Mesodermal cell (in vitro differentiated cells): ENCODE measurements around the gene ZNF521. TPM values are rescaled to one million over a fixed set of nuclear protein-coding genes. Genes with fewer than 3 reads are reported as not detected.

Experiments used
- H3K27ac ChIP-seq: 2 replicates; pipeline ENCODE4 v1.7.0; 2013; ENCODE audit warnings: mild to moderate bottlenecking, low read depth, low read length, moderate library complexity; ENCODE audit not compliant: severe bottlenecking
- H3K36me3 ChIP-seq: 2 replicates; pipeline ENCODE4 v1.7.1; 2013; ENCODE audit warnings: mild to moderate bottlenecking, low read length, moderate library complexity; ENCODE audit not compliant: control insufficient read depth, insufficient read depth
- H3K4me1 ChIP-seq: one replicate; pipeline ENCODE4 v1.7.1; 2013; ENCODE audit warnings: mild to moderate bottlenecking, low read length; ENCODE audit not compliant: insufficient read depth, control insufficient read depth, poor library complexity, severe bottlenecking
- H3K4me3 ChIP-seq: 2 replicates; pipeline ENCODE4 v1.7.0; 2013; ENCODE audit warnings: low read length, control low read depth, mild to moderate bottlenecking; ENCODE audit not compliant: insufficient read depth, poor library complexity, severe bottlenecking; ENCODE audit errors: extremely low read depth
- H3K9me3 ChIP-seq: 2 replicates; pipeline ENCODE4 v1.7.1; 2013; ENCODE audit warnings: mild to moderate bottlenecking, low read length, moderate library complexity; ENCODE audit not compliant: control insufficient read depth
- WGBS, 2 experiments: methylation state at CpG; one replicate each; pipeline ENCODE4 v1.1.5; 2013; ENCODE audit warnings: missing lambda C conversion rate in 2 of 2; ENCODE audit not compliant: insufficient coverage in 2 of 2; 5-methylcytosine and 5-hydroxymethylcytosine counted together
- polyA plus RNA-seq, 2 experiments: library from polyadenylated mRNA; stranded (reverse); fragments of 50-300 nt; gene quantifications; one replicate each; pipeline ENCODE4 v1.2.3, GENCODE V29; 2013

ZNF521 gene
- 40.7 TPM for polyA plus RNA-seq (2013, experiment 1 of 2)
- polyA plus RNA-seq (2013, experiment 2 of 2) = 32.4 TPM

GRCh38 chr18:25351777-25352628 is at the start of gene ZNF521:
Gene ZNF521 (minus strand): TSS chr18:25352166. CDS start chr18:25350946, 1,220 bp downstream.
- WGBS, 2 experiments = 0% methylated on average over 3 to 40 of the region's 91 CpGs
- Histone ChIP-seq H3K36me3 (no peaks in the 10 kb centered on the region), H3K27ac (peak within 1 kb of the TSS; percentile 91), H3K4me1 (peaks cover 4% of the 10 kb centered on the region), H3K4me3 (peak within 1 kb of the TSS; percentile 82), H3K9me3 (no peaks in the 10 kb centered on the region)

- no peaks in the 10 kb centered on the region for H3K9me3 ChIP-seq
These were observed 47.6 kb upstream of the ZNF521 start for GRCh38 chr18:25399554-25399953.

GRCh38 chr18:25392192-25392591 is 40.2 kb upstream of the ZNF521 start:
- Histone ChIP-seq H3K36me3 (no peaks in the 10 kb centered on the region), H3K27ac (no peak overlapping the region), H3K4me3 (no peak overlapping the region), H3K4me1 (no peaks in the 10 kb centered on the region), H3K9me3 (no peaks in the 10 kb centered on the region)

More at GRCh38 chr18:25399554-25399953, 47.6 kb upstream of the ZNF521 start:
- Histone ChIP-seq H3K27ac (peak overlapping the region; percentile 85), H3K4me3 (no peak overlapping the region), H3K4me1 (peaks cover 5% of the 10 kb centered on the region), H3K36me3 (no peaks in the 10 kb centered on the region)

- 100% methylated on average over 1 of the region's 2 CpGs for WGBS, 2 experiments
- H3K4me1 ChIP-seq = no peaks in the 10 kb centered on the region
- no peaks in the 10 kb centered on the region for H3K36me3 ChIP-seq
- no peaks in the 10 kb centered on the region for H3K9me3 ChIP-seq
- H3K4me3 ChIP-seq = no peak overlapping the region
- no peak overlapping the region for H3K27ac ChIP-seq
These were observed 21.6 kb upstream of the ZNF521 start for GRCh38 chr18:25373432-25374179.

- no peaks in the 10 kb centered on the region for H3K4me1 ChIP-seq
- 79 to 96% methylated on average over 4 of the region's 5 CpGs for WGBS, 2 experiments
- H3K9me3 ChIP-seq = no peaks in the 10 kb centered on the region
These were observed 18.4 kb upstream of the ZNF521 start for GRCh38 chr18:25370391-25370790.

GRCh38 chr18:25365242-25365641 is 13.3 kb upstream of the ZNF521 start:
- Histone ChIP-seq H3K9me3 (no peaks in the 10 kb centered on the region), H3K4me1 (no peaks in the 10 kb centered on the region), H3K36me3 (no peaks in the 10 kb centered on the region), H3K4me3 (no peak overlapping the region), H3K27ac (no peak overlapping the region)
- WGBS, 2 experiments = 79 to 95% methylated on average over 3 of the region's 3 CpGs

More at GRCh38 chr18:25370391-25370790, 18.4 kb upstream of the ZNF521 start:
- Histone ChIP-seq H3K36me3 (no peaks in the 10 kb centered on the region), H3K27ac (no peak overlapping the region), H3K4me3 (no peak overlapping the region)

- H3K27ac ChIP-seq = no peak overlapping the region
- no peaks in the 10 kb centered on the region for H3K36me3 ChIP-seq
- no peaks in the 10 kb centered on the region for H3K4me1 ChIP-seq
- H3K9me3 ChIP-seq = no peaks in the 10 kb centered on the region
- no peak overlapping the region for H3K4me3 ChIP-seq
These were observed 12.8 kb upstream of the ZNF521 start for GRCh38 chr18:25364732-25365131.

- H3K4me3 ChIP-seq = no peak overlapping the region
- no peaks in the 10 kb centered on the region for H3K9me3 ChIP-seq
- H3K4me1 ChIP-seq = no peaks in the 10 kb centered on the region
- 89 to 100% methylated on average over 1 of the region's 5 CpGs for WGBS, 2 experiments
- H3K36me3 ChIP-seq = no peaks in the 10 kb centered on the region
- no peak overlapping the region for H3K27ac ChIP-seq
These were observed 8.4 kb upstream of the ZNF521 start for GRCh38 chr18:25360301-25360899.

- peaks cover 3% of the 10 kb centered on the region for H3K4me1 ChIP-seq
- H3K4me3 ChIP-seq = peak overlapping the region; percentile 50
- H3K9me3 ChIP-seq = no peaks in the 10 kb centered on the region
- no peaks in the 10 kb centered on the region for H3K36me3 ChIP-seq
- no peak overlapping the region for H3K27ac ChIP-seq
- WGBS, 2 experiments = no CpG with 5 or more reads among the region's 4 CpGs
These were observed 1.1 kb upstream of the ZNF521 start for GRCh38 chr18:25353080-25353479.

- Histone ChIP-seq H3K36me3 (no peaks in the 10 kb centered on the region), H3K27ac (peak overlapping the region; percentile 36), H3K9me3 (no peaks in the 10 kb centered on the region), H3K4me1 (peaks cover 4% of the 10 kb centered on the region), H3K4me3 (peak overlapping the region; percentile 50)
- WGBS, 2 experiments = 0% methylated on average over 3 of the region's 6 CpGs; no CpG with 5 or more reads in 1 of the 2 experiments
These were observed 651 bp upstream of the ZNF521 start for GRCh38 chr18:25352629-25353005.
